GM21723 (cell line): ENCODE results near the gene TKT.
"Not testable (repeated sequence)": the region's sequence is repeated elsewhere in the genome, so short reads cannot be mapped to it uniquely, and the experiment has no call there.

ENCODE experiments used
- ATAC-seq: cut with Tn5 transposase; IDR thresholded peaks from one replicate; pipeline ENCODE4 v1.9.1; 2021; ENCODE audit warnings: mild to moderate bottlenecking, moderate library complexity; ENCODE audit not compliant: unreplicated experiment

TKT gene

DNA sequence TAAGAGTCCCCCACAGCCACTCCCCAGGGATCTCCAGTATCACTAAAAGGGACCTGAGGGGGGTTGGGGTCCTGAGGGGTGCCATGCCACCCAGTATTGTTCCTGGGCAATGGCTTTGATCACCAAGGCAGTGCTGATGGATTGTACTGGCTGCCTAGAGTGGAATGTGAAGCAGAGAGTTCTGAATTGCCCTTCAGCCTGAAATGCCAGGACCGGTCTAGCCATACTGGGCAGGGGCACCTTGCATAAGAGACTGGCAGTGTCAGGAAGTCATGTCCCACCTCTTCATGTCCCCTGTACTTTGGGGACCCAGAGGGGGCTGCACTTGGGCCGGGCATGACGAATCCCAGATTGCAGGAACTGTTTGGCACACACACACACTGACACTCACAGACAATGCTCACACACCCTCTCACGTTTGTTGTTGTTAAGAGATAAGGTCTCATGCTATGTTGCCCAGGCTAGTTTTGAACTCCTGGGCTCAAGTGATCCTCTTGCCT, 4.5 kb upstream of the TKT start:
- ATAC-seq: no peak

DNA sequence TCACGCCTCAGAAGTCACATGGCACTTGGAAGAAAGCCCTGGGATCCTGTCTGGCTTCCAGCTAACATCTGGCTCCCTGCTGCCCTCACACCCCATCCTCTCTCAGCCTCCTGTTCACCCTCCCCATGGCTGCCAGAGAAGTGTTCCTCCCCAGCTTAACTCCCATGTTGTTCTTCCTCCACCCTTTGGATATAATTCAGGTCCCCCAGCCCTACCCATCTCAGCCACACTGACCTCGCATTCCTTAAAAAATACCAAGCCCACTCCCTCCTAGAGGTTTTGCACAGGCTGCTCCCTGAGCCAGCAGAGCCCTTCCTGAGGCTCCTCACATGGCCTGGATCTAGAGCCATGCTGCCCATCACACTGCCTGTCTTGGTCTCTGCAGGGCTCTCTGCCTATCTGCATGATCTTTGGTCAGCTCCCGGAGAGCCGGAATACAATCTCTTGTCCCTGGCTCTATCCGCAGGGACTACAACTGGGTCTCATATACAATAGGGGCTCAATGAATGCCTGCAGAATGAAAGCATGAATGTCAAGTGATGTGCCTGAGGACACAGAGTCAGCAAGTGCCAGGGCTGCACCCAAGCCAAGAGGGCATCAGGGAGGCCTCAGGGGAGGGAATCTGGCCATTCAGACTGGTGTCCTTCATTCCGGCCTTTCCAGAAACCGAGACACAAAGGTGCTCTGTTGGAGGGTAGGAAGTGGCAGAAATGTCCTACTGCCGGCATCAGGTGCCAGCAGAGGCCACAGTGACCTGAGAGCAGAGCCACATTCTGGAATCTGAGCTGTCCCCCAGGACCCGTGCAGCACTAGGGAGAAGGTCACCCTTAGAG, 3.8 kb upstream of the TKT start:
- ATAC-seq: no peak

DNA sequence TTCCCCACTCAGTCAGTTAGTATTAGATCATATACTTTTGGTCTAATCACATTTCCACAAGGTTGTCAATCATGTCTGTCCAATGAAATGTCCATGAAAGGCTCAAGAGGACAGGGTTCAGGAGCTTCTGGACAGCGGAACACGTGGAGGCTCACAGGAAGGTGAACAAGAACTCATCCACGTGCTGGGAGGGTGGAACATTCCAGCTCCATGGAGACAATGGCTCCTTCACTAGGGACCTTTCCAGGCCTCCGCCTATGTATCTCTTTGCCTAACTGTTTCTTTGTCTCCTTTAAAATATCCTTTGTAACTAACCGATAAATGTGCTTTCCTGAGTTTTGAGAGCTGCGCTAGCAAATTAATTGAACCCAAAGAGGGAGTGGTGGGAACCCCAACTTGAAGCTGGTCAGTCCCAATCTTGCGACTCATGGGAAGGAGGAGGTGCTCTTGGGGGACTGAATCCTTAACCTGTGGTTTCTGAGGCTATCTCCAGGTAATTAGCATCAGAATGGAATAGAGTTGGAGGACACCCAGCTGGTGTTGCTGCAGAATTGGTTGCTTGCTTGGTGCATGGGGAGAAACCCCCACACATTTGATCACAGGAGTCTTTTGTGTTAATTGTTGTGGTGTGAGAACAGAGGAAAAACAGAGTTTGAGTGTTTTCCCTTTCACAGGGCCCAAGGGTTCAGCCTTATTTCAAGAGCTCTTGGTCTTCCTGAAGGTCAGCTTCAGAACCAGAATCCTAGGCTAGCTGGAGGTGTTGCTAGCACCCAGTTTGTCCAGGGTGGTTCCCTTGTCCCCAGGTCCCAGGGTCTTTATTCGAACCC, 3.0 kb upstream of the TKT start:
- no peak for ATAC-seq

DNA sequence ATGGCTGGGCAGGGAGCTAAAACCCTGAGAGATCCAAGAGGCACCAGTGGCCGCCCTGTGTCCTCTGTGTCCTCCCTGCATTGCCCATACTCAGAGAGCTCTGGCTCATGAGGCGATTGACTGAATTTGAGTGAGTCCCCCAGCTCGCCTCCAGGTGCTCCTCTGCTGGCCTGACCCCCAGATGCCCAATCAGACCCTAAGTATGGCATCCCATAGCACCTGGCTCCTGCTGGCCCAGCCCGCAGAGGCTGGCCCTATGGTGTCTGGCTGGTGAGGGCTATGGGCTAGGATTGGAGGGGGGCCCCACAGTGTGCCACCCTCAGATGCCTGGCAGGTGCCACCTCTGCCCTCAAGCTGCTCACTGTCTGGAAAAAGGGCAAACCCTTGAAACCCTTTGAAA, 1.6 kb upstream of the TKT start:
- ATAC-seq: no peak

DNA sequence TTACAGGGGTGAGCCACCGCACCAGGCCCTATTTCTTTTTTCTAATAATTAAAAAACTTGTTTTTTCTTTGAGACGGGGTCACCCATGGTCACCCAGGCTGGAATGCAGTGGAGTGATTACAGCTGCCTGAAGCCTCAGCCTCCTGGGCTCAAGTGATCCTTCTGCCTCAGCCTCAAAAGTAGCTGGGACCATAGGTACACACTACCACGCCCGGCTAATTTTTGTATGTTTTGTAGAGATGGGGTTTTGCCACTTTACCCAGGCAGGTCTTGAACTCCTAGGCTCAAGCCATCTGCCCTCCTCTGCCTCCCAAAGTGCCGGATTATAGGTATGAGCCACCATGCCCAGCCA, 858 bp upstream of the TKT start:
- ATAC-seq: no peak

DNA sequence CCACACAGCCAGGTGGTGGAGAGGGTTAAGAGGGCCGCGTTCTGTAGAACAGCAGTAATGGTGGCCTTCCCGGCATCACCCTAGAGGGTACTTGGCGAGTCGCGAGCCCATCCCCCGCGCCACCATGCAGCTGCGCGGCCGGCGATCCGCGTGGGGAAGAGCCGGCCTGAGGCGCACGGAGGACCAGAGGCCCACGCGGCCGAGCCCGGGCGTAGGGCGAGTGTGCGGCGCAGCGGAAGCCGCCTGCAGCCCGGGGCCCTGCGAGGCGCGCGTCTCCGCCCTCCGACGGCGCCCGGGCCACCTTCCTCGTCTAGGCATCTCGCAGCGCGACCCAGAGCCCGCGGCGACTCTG, 423 bp downstream of the TKT start:
- peak; percentile 42 for ATAC-seq

DNA sequence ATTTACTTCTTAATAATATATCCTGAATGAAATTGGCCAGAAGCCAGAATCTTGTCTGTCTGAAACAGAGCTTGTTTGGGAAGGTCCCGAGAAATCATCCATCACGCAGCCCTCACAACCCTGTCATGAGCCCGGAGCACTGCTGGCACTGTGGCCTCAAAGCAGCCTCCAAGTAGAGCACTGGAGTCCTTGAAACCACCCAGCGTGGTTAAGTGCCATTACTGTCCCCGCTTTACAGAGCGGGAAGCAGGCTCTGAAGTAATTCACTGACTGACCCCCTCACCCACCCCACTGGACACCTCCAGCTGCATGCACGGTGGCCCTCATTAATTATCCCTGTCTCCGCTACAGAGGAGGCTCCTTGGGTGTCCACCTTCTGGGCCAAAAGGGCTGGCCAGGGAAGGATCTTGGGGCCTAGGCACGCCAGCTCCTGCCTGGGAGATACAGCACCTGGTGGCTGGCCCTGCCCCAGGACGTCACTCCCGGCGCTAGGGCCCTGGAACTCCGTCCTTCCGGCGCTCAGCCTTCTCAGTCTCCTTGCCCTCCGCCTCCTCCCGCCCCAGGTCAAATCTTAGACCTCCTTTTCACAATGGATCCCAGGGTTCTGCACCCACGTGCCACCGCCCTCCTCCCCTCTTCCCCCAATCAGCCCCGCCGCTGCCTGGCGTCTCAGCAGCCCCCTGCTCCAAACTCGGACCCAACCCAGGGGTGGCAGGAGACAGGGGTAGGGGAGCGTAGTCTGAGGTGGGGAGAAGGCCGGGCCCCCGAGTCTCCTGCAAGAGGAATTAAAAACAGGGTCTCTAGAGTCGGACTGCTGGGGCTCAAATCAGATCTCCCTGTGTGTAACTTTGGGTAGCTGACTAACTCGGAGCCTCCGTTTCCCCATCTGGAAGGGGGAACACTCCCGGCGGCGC, 1.1 kb downstream of the TKT start:
- peak; percentile 60 for ATAC-seq

DNA sequence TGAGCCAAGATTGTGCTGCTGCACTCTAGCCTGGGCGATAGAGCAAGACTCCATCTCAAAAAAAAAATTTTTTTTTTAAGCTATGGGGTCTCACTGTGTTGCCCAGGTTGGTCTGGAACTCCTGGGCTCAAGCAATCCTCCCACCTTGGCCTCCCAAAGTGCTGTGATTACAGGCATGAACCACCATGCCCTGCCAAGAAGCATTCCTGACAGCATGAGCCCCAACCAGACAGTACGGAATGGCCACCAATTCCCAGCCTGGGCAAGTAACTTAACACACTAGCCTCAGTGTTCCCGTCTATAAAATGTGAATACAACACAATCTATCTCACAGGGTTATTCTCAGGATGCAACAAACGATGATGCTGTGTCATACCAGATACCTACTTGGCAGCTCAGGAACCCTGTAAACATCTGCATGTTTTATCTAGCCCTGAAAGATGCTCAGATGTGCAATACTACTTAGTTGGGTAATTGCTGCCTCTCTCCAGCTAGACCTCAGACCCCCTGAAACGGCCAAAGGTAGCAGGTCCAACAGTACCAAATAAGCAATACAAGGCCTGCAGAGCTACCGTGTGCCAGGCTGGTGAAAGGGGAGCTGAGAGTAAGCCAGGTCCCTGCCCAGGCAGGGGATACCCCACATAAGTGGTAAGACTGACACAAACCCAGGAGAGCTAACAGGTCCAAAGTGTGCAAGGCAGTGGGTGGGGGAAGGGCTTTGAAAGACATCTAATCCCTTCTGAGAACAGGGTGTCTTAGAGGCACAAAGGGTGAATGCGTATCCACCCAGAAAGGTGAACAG, 1.9 kb downstream of the TKT start:
- ATAC-seq: no peak

DNA sequence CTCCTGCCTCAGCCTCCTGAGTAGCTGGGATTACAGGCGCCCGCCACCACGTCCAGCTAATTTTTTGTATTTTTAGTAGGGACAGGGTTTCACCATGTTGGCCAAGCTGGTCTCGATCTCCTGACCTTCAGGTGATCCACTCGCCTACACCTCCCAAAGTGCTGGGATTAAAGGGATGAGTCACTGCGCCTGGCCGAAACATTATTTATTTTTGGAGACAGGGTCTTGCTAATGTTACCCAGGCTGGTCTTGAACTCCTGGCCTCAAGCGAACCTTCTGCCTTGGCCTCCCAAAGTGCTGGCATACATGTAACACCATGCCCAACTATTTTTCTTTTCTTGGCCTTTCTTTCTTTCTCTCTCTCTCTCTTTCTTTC, 2.9 kb downstream of the TKT start:
- ATAC-seq: not testable (repeated sequence)

DNA sequence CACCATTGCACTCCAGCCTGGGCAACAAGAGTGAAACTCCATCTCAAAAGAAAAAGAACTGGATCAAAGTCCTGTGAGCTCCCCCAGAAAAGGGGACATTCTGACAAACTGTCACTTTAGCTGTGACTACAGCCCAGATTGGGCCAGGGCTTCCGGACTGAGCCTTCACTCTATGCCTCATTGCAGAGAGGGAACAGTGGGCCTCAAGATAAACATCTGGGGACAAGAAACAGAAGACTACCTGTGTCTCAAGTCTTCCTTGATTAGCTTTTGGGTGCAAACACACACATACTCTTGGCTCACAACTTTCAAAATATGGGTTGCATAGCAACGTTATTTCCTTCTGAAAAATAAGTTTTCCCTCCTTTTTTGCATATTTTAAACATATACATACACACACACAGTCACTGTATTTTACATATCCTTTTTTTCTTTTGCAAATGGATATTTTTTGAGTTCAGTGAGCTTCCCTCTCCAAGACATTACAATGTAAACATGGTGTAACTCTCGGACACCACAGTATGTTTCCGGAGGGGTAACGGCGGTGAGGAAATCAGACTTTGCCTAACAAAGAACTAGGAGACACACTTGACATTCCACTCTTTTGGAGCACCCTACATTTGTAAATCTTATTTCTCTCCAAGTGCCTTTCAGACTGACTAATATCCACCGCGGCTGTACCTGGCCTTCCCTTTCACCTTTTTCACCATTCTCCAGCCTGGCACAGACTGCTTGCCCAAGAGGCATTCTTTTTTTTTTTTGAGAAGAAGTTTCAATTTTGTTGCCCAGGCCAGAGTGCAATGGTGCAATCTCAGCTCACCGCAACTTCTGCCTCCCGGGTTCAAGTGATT, 3.5 kb downstream of the TKT start:
- ATAC-seq: no peak

DNA sequence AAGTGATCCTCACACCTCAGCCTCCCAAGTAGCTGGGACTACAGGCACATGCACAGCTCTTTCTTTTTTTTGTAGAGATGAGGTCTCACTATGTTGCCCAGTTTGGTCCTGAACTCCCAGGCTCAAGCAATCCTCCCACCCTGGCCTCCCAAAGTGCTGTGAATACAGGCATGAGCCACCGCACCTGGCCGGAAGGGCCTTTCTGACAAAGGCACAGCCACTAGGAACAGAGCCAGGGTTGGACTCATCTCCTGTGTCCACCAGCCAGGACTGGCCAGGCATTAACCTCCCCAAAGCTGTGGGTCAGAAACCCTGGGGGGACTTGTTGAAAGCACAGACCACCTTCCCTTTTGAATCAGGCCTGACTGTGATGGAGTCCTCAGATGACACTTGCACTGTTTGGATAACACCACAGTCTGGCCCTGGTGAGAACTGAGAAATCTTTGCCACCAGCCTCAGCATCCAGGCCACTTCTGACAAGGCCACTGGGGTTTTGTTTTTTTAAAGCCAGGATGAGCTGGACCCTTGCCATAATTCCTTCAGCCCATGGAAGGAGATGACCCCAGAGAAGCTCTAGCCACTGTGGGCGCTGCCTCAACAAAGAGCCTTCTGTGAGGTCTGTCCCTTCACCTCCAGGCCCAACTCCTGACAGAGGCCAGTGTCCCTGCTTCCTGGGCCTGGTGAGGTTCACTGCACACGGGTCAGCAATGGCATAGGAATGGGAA, 4.8 kb downstream of the TKT start:
- ATAC-seq: no peak

DNA sequence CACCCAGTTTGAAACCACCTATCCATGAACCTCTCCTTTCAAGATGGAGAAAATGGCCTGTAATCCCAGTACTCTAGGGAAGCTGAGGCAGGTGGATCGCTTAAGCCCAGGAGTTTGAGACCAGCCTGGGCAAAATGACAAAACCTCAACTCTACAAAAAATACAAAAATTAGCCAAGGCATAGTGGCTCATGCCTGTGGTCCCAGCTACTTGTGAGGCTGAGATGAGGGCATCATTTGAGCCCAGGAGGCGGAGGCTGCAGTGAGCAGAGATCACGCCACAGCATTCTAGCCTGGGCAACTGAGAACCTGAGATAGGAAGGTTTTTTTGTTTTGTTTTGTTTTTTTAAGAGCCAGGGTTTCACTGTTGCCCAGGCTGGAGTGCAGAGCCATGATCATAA, 5.4 kb downstream of the TKT start:
- no peak for ATAC-seq

DNA sequence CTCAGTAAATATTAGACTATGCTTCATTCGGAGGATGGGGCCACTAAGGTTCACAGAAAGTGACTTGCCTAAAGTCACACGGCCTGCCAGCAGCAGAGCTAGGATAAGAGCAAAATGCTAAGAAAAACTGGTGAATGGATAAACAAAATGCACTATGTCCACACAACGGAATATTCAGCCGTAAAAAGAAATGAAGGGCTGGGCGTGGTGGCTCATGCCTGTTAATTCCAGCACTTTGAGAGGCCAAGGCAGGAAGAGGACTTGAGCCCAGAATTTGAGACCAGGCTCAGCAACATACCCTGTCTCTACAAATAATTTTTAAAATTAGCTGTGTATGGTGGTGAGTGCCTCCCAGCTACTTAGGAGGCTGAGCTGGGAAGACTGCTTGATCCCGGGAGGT, 7.7 kb downstream of the TKT start:
- no peak for ATAC-seq

DNA sequence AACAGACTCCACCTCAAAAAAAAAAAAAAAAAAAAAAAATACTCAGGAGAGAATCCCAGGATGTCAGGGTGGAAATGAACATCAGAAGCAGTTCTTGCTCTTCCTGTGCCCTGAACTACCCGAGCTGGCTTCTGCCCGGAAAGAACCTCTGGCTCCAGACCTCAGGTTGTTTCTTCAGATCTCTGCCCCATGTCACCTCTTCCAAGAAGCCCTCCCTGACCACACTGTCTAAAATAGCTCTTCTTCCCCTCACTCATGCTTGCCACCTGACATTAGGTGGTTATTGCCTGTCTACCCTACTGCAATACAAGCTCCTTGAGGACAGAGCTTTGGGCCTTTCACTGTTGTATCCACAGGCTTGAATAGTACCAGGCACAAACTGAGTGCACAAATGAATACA, 8.2 kb downstream of the TKT start:
- ATAC-seq: no peak

DNA sequence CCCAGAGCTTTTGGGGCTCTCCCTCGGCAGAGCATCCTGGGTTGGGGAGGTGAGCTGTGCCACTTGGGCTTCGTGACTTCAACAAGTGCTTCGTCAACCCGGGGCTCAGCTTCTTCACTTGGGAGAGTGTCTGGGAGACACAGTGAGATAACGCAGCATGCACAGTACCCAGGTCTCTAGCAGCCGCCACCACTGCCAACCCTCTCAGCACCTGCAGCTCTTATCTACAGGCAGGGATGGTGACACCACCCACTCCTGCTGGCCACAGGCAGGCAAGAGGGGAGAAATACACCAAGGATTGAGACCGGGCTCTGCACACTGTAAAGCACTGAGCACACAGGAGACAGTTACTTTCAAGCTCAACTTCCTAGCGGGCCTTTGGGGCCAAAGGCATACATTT, 11.6 kb downstream of the TKT start:
- no peak for ATAC-seq

DNA sequence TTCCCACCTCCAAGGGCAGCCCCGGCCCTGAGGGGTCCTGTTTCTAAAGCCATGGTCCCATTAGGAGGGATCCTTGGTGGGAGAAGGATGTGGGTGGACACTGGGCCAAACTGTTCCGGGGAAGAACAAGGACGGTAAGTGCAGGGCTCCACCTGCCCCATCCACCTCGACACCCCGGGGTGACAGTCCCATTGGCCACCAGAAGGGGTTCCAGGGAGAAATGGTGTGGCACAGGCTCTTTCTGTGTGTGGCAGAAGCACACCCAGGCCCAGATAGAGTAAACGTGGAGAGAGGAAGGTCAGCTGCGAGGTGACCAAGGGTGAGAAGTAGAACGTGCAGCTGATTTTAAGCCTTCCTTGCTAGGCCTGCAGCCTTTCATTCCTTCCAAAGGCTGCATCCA, 12.0 kb downstream of the TKT start:
- no peak for ATAC-seq

DNA sequence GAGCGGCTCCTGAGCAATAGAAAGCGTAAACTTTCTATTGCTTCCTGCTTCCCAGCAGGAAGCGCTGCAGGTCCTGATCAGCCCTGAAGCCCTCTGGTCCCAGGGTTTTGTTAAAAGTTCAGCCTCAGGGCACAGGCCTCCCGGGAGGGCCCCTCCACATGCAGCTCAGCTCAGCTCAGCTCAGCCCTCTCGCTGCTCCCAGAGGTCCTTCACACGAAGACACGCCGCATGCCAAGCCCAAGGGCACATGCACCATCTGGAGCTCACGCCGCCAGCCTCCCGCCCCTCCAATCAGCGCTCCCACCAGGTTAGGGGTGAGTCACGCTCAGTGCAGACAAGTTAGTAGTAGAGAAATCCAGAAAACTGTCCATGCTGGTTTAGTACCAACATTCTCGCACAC, 12.7 kb downstream of the TKT start:
- ATAC-seq: no peak

DNA sequence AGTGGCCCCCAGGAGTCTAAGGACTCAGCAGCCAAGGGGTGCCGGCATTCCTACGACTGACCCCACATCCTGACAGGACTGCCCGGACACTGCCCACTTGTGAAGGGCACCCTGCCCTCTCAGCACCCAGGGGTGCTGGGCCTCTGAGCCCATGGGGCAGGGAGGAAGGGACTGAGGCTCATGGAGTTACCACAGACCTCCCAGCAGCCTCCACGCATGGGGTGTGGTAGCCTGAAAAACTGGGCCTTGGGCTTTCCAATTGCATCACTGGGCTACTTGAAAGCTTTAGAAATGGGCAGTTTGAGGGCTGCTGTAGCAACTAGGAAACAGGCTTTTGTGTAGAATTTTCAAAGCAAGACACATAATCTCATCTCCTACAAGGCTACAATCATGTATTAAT, 13.2 kb downstream of the TKT start:
- ATAC-seq: no peak

DNA sequence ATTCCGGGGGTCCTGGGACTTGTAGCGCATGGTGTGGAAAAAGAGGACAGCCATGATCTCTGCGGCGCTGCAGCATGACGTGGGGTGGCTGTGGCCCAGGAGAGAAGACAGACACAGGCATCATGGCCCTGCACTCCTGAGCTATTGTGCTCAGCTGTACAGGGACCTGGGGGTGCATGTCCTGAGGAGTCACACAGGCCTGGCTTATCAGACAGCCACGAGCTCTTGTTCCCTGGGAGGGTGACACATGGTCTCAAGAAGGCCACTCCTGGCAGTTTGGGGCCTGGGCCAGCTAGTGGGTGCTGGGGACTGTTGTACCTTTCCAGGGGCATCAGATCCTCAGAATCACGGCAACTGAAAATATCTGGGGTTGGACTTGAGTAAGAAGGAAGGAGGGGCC, 13.7 kb downstream of the TKT start:
- no peak for ATAC-seq
